GM18907 (cell line): ENCODE data around the gene PAM16.
A peak's percentile ranks its signal among the peaks of the same experiment; 100 is the strongest.

Experiments
- ATAC-seq: cut with Tn5 transposase; IDR thresholded peaks from one replicate; pipeline ENCODE4 v1.9.1; 2021; ENCODE audit warnings: mild to moderate bottlenecking, moderate library complexity; ENCODE audit not compliant: unreplicated experiment

PAM16 gene

DNA sequence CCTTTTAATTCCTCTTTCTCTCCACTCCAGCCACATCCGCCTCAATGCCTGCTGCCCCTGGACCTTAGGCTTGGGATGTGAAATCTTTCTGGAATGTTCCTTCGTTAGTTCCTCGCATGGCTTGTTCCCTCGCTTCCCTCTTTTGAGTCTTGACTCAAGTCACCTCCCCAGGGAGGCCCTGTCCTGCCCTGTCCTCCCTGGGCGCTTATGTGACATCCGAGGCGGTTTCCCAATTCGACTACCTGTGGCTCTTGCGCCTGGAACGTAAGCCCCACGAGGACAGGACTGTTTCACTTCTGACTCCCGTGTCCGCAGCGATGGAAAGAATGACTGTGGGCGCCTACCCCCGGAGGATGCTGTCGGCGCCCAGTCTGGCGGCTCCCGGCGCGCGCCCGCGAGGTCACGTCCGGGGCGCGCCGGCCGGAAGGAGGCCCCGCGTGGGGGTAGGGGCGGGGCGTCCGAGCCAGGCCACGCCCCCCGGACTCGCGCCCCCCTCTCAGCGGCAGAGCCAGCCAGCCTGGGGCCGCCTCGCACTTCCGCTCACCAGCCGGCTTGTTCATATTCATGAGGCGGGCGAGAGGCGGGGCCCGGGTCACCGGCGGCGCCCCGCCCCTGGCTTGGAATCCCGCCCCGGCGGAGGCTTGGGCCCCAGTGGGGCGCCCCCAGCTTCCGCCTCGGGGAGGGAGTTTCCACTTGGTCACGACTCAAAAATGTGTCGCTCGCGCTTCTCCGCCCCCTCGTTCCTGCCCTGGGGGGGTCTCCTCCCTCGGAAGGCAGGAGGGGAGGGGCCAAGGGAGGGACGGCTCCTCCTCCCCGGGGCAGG, 43.7 kb downstream of the PAM16 start:
- peak; percentile 90 for ATAC-seq

GRCh38 chr16:4306470-4307214, 44.5 kb downstream of the PAM16 start:
- no peak for ATAC-seq

DNA sequence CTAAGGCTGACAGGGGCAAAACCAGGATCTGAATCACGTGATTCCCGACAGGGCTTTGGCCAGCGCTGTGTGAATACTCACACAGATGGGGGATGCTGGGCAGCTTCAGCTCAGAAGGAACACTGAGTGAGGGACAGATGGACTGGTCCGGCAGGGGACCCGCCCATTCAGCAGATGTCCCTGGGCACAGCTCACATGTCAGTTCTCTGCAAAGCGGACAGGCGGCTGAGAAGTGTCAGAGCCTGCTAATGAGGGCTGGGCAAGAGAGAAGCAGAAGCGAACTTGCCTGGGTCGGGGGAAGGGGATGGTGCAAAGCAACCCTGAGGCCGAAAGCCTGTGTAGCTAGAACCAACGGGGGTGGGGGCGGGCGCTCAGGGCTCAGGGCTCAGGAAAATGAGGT, 47.1 kb downstream of the PAM16 start:
- no peak for ATAC-seq

DNA sequence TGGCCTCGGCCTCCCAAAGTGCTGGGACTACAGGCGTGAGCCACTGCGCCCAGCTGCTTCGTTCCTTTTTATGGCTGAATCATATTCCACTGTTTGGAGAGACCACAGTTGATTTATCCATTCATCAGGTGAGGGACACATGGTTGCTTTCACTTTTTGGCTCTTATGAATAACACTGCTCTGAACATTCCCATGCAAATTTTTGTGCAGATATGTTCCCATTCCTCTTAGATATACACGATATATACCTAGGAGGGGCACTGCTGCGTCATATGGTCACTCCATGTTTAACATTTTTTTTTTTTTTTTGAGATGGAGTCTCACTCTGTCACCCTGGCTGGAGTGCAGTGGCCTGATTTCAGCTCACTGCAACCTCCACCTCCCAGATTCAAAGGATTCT, 49.2 kb downstream of the PAM16 start:
- no peak for ATAC-seq

GRCh38 chr16:4301177-4301576, 49.9 kb downstream of the PAM16 start:
- ATAC-seq: no peak

DNA sequence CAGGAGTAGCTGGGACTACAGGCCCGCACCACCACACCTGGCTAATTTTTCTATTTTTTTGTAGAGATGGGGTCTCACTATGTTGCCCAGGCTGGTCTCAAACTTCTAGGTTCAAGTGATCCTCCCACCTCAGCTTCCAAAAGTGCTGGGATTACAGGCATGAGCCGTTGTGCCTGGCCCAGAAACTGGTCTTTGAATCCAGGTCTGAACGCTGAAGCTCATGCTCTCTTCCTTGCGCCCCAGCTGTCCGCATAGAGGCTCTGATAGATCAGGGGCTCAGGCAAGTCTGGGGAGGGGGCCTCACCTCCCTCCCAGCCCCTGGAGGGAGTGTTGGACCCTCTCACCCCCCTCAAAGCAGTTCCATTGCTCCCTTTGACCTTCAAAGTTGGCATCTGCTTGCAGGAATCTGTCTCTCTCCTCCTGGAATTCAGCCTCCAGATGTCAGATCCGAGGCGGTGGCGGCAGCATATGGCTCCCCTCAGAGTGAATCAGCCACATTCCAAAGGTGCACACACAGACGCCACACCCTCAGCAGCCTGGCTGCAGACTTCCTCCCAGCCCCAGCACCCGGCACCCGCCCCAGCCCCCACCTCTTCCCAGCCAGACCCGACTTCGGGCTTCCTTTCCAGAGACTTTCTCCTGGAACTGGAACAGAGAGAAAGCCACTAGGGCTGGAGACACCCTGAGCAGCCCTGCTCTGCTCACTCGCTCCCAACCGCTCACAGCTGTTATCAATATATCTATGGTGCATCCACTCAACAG, 52.2 kb downstream of the PAM16 start:
- ATAC-seq: no peak

GRCh38 chr16:4297480-4297879, 53.6 kb downstream of the PAM16 start:
- ATAC-seq: no peak

- no peak for ATAC-seq
Observed at GRCh38 chr16:4295581-4295980, 55.5 kb downstream of the PAM16 start.

DNA sequence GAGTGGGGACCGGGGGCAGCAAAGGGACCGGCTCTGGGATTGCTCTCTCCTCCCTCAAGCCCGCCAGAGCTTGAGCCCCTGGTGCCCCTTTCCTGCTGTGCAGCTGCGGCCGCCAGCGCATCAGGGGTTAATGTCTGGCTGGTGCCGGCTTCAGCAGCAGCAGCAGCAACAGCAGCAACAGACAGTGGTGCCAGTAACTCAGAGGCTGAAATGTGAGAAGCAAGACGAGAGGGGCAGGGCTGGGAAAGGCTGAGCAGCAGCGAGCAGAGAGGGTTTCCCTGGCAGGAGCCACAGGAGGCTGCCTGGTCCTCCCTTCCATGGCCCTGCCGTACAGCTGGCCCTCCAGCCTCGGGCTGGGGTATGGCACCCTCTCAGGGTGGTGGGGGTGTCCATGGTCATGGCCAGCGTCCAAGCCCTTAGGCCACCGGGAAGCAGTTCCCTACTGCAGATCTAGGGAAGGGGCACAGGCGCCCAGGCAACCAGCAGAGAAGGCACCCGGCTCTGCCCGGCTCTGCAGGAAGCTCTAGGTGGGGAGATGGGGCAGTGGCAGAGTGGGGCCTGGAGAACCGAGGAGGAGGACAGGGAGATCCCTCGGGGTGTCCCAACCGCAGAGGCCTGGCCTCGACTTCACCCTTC, 57.2 kb downstream of the PAM16 start:
- ATAC-seq: no peak

- no peak for ATAC-seq
Observed at GRCh38 chr16:4293181-4293716, 57.9 kb downstream of the PAM16 start.

- ATAC-seq: no peak
Observed at GRCh38 chr16:4291699-4292098, 59.4 kb downstream of the PAM16 start.
